HepG2 (cell line): ENCODE data around the gene SLC16A2. TPM values are rescaled to one million over a fixed set of nuclear protein-coding genes. Genes with fewer than 3 reads are reported as not detected.

Experiments
- ATAC-seq: fragments of 200-7000 bp; cut with Tn5 transposase; 3 replicates; pipeline ENCODE4 v1.9.1; 2020; ENCODE audit warnings: mild to moderate bottlenecking, moderate library complexity
- BruUV-seq: library from RNA; stranded (reverse); fragments of 400-500 nt; replicated peaks from 2 replicates; lab custom pipeline; 2021; lab: Mats Ljungman, UMichigan
- CTCF ChIA-PET: fragments of 300-600 bp; formaldehyde crosslinking; extraction: SDS; loops from one replicate; lab custom pipeline; 2021; ENCODE audit warnings: low total read pairs, inconsistent platforms, low intra/inter-chr PET ratio; lab: Yijun Ruan, JAX
- POLR2A ChIA-PET: fragments of 350-600 bp; sonication (Branson Sonifier 250); formaldehyde crosslinking; loops from one replicate; lab custom pipeline; 2020; ENCODE audit warnings: antibody characterized with exemption, inconsistent platforms; lab: Yijun Ruan, JAX
- DNase-seq: peaks from one replicate; pipeline ENCODE4 v3.0.0-alpha.2; 2015; ENCODE audit warnings: low spot score
- FAIRE-seq: peaks from 3 replicates; lab custom pipeline; 2011; peaks lifted over from hg19 to GRCh38; lab: Jason Lieb, UNC
- H2AFZ ChIP-seq: one replicate; pipeline ENCODE4 v1.6.1; 2011; ENCODE audit warnings: low read length, inconsistent platforms
- H3K27ac ChIP-seq: fragments of 300-600 bp; 3 replicates; pipeline ENCODE4 v1.8.0; 2011; ENCODE audit warnings: mixed run types, mild to moderate bottlenecking, mixed read lengths, low read length, inconsistent platforms; ENCODE audit not compliant: insufficient read depth; ENCODE audit errors: extremely low read length
- H3K27me3 ChIP-seq, 2 experiments: fragments of 200-600 bp in 1 of 2; 2 replicates in 1 of 2; 3 replicates in 1 of 2; pipeline versions ENCODE4 v1.6.0 to v1.8.0; 2011; ENCODE audit warnings: low read length in 2 of 2, mild to moderate bottlenecking in 2 of 2, moderate library complexity in 2 of 2, inconsistent platforms in 1 of 2; ENCODE audit not compliant: insufficient read depth in 2 of 2, control insufficient read depth in 1 of 2
- H3K36me3 ChIP-seq, 2 experiments: fragments of 200-600 bp in 1 of 2; replicated peaks in 1 of 2; 2 replicates in 1 of 2; 3 replicates in 1 of 2; pipeline versions ENCODE4 v1.5.1 to v1.8.0; 2011; ENCODE audit warnings: low read length in 2 of 2, inconsistent platforms in 1 of 2; ENCODE audit not compliant: insufficient read depth in 2 of 2, control insufficient read depth in 1 of 2
- H3K4me1 ChIP-seq: 2 replicates; pipeline ENCODE4 v1.5.1; 2012; ENCODE audit warnings: low read length, inconsistent platforms; ENCODE audit not compliant: insufficient read depth
- H3K4me2 ChIP-seq: 2 replicates; pipeline ENCODE4 v1.6.0; 2011; ENCODE audit warnings: low read depth, low read length, inconsistent platforms
- H3K4me3 ChIP-seq, 3 experiments: fragments of 200-600 bp in 1 of 3; sonication (generic), shearing (Covaris generic) in 1 of 3; replicated peaks in 1 of 3; 2 replicates each; pipeline ENCODE4 v1.5.1; 2011 to 2016; ENCODE audit warnings: low read length in 3 of 3, inconsistent platforms in 2 of 3, low read depth in 2 of 3, mild to moderate bottlenecking in 2 of 3, control low read depth in 1 of 3, mixed read lengths in 1 of 3; ENCODE audit not compliant: insufficient read depth in 1 of 3
- H3K79me2 ChIP-seq: one replicate; pipeline ENCODE4 v1.6.1; 2011; ENCODE audit warnings: low read length, inconsistent platforms; ENCODE audit not compliant: insufficient read depth
- H3K9ac ChIP-seq: 2 replicates; pipeline ENCODE4 v1.6.0; 2011; ENCODE audit warnings: mild to moderate bottlenecking, low read depth, low read length, inconsistent platforms; ENCODE audit not compliant: insufficient read depth
- H3K9me3 ChIP-seq: 2 replicates; pipeline ENCODE4 v1.5.1; 2012; ENCODE audit warnings: mild to moderate bottlenecking, low read length
- H4K20me1 ChIP-seq: 2 replicates; pipeline ENCODE4 v1.6.0; 2011; ENCODE audit warnings: inconsistent platforms, mild to moderate bottlenecking, low read length, moderate library complexity; ENCODE audit not compliant: insufficient read depth
- CCAR2 ChIP-seq: fragments of 200-400 bp; formaldehyde crosslinking; optimal IDR thresholded peaks from 2 replicates; pipeline ENCODE3; 2018; ENCODE audit warnings: low read depth, mild to moderate bottlenecking, low read length, moderate library complexity
- JUNB ChIP-seq: sonication (generic); formaldehyde crosslinking; IDR thresholded peaks from 2 replicates; pipeline ENCODE4 v1.8.0; 2022; ENCODE audit warnings: missing genetic modification reagents, mild to moderate bottlenecking, borderline replicate concordance
- NCOA2 ChIP-seq: sonication (generic); formaldehyde crosslinking; IDR thresholded peaks from 2 replicates; pipeline ENCODE4 v1.8.0; 2022; ENCODE audit warnings: inconsistent platforms
- WGBS: methylation state at CpG from one replicate; pipeline ENCODE4 v1.1.6; 2017; ENCODE audit warnings: low lambda C conversion rate; 5-methylcytosine and 5-hydroxymethylcytosine counted together
- in situ Hi-C: cut with HindIII; loops from 2 replicates; pipeline ENCODE4 v1.10.0; 2017; ENCODE audit warnings: low pct_unique_long_range_greater_than_20kb; ENCODE audit not compliant: extremely low pct_ligation_motif_present
- intact Hi-C: fragments of 100-400 bp; cut with micrococcal nuclease; formaldehyde crosslinking; loops from one replicate; pipeline ENCODE4 v1.10.0; 2022; ENCODE audit not compliant: unreplicated experiment
- polyA plus RNA-seq, 8 experiments: library from polyadenylated mRNA; depleted of rRNA in 3 of 8; stranded (reverse) in 7 of 8; unstranded in 1 of 8; fragments of >200 nt; fragmentation: Illumina TruSeq in 4 of 8; extraction: Trizol in 4 of 8; gene quantifications; 2 replicates each; pipeline versions ENCODE4 v1.2.1 to v1.2.3, GENCODE V29; 2011 to 2016; ENCODE audit warnings: low read depth in 4 of 8, missing spikeins in 1 of 8, mixed read lengths in 1 of 8; ENCODE audit not compliant: insufficient read depth in 1 of 8
- total RNA-seq, 5 experiments: library from RNA; depleted of rRNA; stranded (reverse); fragments of >200 nt; fragmentation: Illumina TruSeq; extraction: Trizol; gene quantifications; 2 replicates each; pipeline ENCODE4 v1.2.3, GENCODE V29; 2016; ENCODE audit warnings: low read depth in 1 of 5
- TF ChIP-seq, protein P1 (sequence below): sonication (generic); formaldehyde crosslinking; IDR thresholded peaks from 2 replicates; pipeline ENCODE4 v1.4.0; 2020; ENCODE audit warnings: missing genetic modification reagents, borderline replicate concordance
- TF ChIP-seq, protein P2 (sequence below): IDR thresholded peaks from 2 replicates; pipeline ENCODE4 v1.6.1; 2012; ENCODE audit warnings: inconsistent platforms
- TF ChIP-seq, protein P3 (sequence below): sonication (generic); formaldehyde crosslinking; IDR thresholded peaks from 2 replicates; pipeline ENCODE4 v1.8.0; 2022; ENCODE audit warnings: missing genetic modification reagents, mild to moderate bottlenecking, borderline replicate concordance

SLC16A2 gene
- total and polyA plus RNA-seq, 2 of the 13 experiments (the other 11 are each of a cell fraction or from before 2014, with no cell fraction given): 0.07 to 0.08 TPM

DNA sequence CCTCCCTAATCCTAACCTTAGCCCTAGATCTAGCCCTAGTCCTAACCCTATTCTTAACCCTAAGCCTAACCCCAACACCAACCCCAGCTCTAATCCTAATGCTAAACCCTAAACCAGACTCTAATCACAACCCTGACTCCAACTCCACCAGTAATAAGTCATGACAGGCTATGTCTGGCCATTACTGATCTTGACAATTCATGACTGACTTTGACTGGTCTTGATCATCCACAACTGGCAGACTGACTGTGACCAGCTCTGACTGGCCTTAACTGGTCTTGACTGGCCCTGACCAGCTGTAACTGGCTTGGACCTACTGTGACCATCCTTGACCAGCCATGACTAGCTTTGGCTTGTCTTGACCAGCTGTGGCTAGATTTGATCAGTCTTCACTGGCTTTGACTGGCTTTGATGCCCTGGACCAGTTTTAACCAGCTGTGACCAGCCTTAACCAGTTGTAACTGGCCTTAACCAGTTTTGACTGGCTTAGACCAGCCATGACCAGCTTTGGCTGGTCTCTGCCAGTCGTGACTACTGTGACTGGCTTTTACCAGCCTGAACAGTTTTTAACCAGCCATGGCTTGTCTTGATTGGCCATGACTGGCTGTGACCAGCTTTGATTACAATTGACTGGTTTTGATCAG, 124.7 kb downstream of the SLC16A2 start:
- Histone ChIP-seq H3K4me2 (no peak overlapping the region), H3K27ac (no peak overlapping the region), H3K36me3 (no peaks in the 10 kb centered on the region), H3K27me3 (no peaks in the 10 kb centered on the region), H2AFZ (no peak overlapping the region), H3K79me2 (no peaks in the 10 kb centered on the region), H3K9ac (no peak overlapping the region), H3K4me1 (no peaks in the 10 kb centered on the region), H3K9me3 (no peaks in the 10 kb centered on the region), H4K20me1 (no peaks in the 10 kb centered on the region), H3K4me3 (no peak overlapping the region)
- no CpG with 5 or more reads among the region's 1 CpG for WGBS
- ATAC-seq (no peak), FAIRE-seq (no peak), DNase-seq (no peak)
- no TSS peak for BruUV-seq
- TF ChIP-seq, protein P1, sequence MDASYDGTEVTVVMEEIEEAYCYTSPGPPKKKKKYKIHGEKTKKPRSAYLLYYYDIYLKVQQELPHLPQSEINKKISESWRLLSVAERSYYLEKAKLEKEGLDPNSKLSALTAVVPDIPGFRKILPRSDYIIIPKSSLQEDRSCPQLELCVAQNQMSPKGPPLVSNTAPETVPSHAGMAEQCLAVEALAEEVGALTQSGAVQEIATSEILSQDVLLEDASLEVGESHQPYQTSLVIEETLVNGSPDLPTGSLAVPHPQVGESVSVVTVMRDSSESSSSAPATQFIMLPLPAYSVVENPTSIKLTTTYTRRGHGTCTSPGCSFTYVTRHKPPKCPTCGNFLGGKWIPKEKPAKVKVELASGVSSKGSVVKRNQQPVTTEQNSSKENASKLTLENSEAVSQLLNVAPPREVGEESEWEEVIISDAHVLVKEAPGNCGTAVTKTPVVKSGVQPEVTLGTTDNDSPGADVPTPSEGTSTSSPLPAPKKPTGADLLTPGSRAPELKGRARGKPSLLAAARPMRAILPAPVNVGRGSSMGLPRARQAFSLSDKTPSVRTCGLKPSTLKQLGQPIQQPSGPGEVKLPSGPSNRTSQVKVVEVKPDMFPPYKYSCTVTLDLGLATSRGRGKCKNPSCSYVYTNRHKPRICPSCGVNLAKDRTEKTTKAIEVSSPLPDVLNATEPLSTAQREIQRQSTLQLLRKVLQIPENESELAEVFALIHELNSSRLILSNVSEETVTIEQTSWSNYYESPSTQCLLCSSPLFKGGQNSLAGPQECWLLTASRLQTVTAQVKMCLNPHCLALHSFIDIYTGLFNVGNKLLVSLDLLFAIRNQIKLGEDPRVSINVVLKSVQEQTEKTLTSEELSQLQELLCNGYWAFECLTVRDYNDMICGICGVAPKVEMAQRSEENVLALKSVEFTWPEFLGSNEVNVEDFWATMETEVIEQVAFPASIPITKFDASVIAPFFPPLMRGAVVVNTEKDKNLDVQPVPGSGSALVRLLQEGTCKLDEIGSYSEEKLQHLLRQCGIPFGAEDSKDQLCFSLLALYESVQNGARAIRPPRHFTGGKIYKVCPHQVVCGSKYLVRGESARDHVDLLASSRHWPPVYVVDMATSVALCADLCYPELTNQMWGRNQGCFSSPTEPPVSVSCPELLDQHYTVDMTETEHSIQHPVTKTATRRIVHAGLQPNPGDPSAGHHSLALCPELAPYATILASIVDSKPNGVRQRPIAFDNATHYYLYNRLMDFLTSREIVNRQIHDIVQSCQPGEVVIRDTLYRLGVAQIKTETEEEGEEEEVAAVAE (CRISPR knock-in tag): no peak
- TF ChIP-seq NCOA2 (no peak), JUNB (CRISPR knock-in tag) (no peak), CCAR2 (no peak)
- TF ChIP-seq, protein P2, sequence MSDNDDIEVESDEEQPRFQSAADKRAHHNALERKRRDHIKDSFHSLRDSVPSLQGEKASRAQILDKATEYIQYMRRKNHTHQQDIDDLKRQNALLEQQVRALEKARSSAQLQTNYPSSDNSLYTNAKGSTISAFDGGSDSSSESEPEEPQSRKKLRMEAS: no peak
- TF ChIP-seq, protein P3, sequence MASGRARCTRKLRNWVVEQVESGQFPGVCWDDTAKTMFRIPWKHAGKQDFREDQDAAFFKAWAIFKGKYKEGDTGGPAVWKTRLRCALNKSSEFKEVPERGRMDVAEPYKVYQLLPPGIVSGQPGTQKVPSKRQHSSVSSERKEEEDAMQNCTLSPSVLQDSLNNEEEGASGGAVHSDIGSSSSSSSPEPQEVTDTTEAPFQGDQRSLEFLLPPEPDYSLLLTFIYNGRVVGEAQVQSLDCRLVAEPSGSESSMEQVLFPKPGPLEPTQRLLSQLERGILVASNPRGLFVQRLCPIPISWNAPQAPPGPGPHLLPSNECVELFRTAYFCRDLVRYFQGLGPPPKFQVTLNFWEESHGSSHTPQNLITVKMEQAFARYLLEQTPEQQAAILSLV (CRISPR knock-in tag): no peak
- intact Hi-C loops (no loop called here), in situ Hi-C loops (no loop called here)
- ChIA-PET POLR2A (no interaction called here), CTCF (no interaction called here)
